Adipose tissue (tissue), 3 donors: ENCODE results near the gene NFAM1. TPM values are rescaled to one million over a fixed set of nuclear protein-coding genes. Genes with fewer than 3 reads are reported as not detected.

ENCODE experiments used
- H3K27ac ChIP-seq: one replicate; pipeline ENCODE4 v1.5.1; 2013; ENCODE audit warnings: low read depth, low read length
- whole genome bisulfite sequencing, 3 donors: extraction: QIAGEN DNeasy Blood & Tissue Kit; methylation state at CpG; one replicate each; pipeline ENCODE4 v1.1.7; 2013; 5-methylcytosine and 5-hydroxymethylcytosine counted together
- polyA plus RNA-seq, 3 donors: library from polyadenylated mRNA; stranded (reverse); fragments of 200-250 nt; gene quantifications; one replicate each; pipeline ENCODE4 v1.2.3, GENCODE V29; 2013
- donor health status: healthy with polysubstance abuse.
- donor health status: Bipolar disorder and iron deficiency.
- donor health status: healthy.

NFAM1 gene
- polyA plus RNA-seq, 3 donors: 0.32 to 4.4 (median 3.8) TPM

DNA sequence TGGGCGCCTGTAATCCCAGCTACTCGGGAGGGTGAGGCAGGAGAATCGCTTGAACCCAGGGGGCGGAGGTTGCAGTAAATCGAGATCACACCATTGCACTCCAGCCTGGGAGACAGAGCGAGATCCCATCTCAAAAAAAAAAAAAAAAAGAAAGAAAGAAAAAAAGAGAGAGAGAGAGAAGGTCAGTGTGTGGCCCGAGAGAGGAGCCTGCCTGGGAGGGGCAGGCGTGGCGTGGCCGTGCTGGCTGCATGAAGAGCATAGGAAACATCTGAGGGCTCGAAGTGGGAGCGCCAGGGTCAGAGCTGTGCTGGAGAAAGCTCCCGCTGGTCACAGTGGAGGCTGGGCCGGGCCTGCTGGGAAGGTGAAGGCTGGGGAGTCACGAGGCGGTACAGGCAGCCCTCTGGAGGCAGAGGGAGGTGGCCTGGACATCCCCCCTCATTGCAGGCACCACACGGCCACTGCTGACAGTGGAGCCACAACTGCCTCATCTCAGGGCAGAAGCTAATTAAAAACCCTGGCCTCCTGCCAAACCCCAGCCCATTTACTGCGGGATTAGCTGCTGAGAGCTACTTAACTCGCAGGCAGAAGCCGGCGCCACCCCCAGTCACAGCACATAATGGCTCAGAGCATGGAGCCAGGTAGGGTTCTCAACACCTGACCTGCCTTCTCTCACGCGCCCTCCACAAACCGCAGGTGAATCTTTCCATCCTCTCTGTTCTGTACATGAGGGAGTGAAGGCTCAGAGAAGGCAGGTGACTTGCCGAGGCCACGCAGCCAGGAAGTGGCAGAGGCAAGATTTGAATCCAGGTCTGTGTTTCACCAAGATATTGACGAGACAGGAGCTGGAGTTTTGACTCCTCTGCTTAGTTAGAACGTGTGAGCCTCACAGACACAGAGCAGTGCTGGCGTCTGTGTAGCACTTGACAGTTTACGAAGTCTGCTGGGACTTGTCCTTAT, 32.6 kb downstream of the NFAM1 start:
- H3K27ac ChIP-seq: no peak overlapping the region
- 66 to 69% (median 67%) methylated on average over 30 of the region's 30 CpGs for WGBS, 3 donors

DNA sequence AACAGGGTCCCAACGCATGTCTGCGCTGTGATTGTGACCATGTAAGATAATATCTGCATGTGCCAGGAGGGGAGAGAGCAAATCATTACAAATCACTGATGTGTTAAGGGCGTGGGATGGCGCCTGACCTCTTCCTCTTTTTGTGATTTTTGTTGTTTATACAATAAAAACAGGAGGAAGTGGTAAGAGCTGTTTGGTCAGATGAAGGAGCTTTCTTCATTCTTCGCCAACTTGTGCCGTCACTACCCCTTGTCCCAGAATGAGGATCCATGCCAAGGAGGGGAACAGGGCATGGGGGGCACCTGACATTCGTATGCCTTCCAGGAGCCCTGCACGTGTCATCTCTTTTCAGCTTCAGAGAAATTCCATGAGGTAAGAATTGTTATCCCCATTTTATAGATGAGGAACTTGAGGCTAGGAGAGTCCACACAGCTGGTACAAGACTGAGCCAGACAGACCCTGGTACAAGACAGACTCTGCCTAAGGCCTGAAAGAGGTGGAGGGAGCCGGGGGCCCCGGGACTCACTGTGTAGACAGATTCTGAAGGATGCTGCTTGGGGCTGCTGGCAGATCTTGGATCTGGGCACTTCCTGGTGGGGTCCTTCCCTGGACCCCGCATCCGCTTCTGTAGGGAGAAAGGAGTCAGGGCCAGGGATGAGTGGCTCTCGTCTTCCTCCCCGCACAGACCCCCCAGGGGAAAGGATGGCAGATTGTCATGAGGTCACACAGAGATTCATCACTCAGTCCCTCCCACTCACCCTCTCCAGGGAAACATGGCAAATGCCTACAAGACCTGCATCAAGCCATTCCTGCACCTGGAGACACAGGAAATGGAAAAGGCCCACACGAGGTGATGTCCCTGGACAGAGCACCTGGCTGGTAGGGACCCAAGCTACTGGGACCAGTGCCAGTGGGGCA, 34.6 kb downstream of the NFAM1 start:
- H3K27ac ChIP-seq: peak overlapping the region; percentile 7
- 55 to 62% (median 61%) methylated on average over 13 to 15 of the region's 15 CpGs for WGBS, 3 donors

DNA sequence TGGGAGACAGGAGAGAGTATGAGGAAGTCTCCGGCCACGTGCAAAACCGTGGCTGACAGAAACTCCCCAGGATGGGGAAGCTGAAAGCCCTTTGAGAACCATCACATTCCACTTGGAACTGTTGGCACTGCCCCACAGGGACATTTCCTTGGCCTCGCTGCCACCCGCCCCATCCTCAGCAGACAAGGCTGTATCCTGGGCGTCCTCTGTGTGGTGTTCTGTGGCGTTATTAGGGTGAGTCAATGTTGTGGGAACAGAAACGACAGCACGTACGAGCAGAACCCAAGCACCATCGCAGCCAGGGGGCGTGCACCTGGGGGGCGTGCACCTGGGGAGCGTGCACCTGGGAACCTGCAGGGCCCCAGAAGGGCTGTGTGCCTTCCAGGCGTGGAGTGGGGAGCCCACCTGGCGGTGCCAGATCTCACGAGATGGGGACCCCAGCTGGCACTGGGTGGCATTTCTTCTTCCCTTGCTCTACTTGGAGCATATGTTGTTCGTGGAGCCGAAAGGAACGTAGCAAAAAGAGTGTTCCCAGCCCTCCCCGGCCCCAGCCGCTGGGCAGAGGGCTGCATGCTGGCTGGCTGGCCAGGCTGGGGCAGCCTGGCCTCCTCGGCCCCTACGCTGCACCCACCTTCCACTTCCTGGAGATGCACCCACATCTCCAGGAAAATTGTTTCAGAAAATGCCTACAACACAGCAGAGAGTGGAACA, 35.4 kb downstream of the NFAM1 start:
- no peak overlapping the region for H3K27ac ChIP-seq
- WGBS, 3 donors: 53 to 63% (median 55%) methylated on average over 24 of the region's 24 CpGs

DNA sequence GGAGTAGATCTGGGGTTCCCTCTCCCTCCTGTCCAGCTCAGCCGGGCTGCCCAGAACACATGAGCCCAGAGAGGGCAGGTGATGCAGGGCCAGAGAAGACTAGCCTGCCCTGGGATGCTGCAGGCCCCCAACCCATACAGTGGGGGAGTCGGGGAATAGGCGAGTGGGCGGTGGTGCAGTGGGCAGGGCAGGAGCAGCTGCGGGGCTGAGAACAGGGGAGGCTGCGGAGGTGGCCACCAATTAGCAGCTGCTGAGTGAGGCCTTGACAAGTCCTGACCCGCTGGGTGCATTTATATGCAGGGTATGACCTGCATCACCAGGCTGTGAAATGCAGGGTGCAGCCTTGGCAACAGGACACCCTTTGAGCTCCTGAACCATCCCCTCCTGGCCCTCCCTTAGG, 43.1 kb downstream of the NFAM1 start:
- H3K27ac ChIP-seq: no peak overlapping the region
- WGBS, 3 donors: 83 to 93% (median 85%) methylated on average over 6 to 7 of the region's 7 CpGs

DNA sequence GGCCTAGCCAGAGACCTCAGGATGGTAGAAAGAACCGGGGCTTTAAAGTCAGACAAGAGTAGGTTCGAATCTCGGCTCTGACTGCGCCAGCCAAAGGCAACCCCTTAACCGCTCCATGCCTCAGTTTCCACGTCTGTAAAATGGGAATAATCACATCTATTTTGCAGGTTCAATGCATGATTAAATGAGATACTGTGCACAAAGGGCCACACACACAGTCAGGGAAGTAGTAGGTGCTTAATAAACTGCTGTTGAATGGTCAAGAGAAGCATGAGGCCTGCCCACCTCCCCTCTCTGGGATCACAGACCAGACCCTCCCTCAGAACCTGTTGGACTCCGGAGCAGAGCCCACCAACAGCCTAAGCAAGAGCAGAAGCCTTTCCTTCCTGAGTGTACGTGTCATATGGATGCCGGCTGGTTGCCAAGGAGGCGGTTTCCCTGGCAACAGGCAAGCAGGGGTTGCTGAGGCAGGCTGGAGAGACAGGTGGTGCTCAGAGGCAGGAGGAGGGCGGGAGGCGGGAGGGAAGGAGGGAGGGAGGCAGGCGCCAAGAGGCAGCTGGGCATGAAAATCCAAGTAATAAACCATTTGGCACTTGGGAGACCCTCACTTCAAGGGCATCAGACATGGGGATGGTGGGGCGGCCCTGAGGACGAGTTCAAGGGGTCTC, 43.9 kb downstream of the NFAM1 start:
- no peak overlapping the region for H3K27ac ChIP-seq
- 78 to 82% (median 81%) methylated on average over 15 of the region's 15 CpGs for WGBS, 3 donors

DNA sequence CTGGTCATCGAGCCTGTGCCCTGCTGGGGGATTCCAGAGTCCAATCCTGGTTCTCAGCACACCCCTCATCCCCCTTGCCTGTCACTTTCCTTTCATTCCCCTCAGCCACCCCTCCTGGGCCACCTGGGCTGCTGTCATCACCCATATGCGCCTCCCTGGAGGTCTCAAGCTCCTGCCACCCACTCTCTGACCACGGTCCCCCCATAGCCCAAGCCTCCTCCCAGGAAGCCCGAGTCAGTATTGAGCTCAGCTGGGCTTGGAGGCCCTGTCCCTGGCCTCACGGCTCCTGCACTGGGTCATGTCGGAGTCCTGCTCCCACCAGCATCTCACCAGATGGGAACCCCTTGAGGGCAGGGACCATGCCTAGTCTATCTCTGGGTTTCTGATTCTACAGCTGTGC, 44.6 kb downstream of the NFAM1 start:
- 82 to 83% (median 82%) methylated on average over 6 of the region's 6 CpGs for WGBS, 3 donors
- no peak overlapping the region for H3K27ac ChIP-seq

DNA sequence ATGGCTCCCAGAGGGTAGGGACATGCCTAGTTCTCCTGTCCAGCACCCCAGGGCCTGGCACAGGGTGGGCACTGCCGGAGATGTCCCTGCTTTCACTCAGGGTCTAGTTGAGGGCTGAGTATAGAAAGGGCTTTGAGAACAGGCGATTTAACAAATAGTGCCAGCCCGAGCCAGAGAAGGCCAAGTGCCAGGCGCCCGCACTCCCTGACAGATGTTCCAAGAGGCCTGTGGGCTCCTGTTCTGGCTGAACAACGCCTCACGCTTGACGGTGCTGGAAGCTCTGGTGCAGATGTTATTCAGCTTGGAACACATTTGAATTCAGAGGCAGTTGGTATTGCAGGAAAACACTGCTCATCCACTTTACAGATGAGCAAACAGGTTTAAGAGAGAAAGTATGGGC, 46.5 kb downstream of the NFAM1 start:
- no peak overlapping the region for H3K27ac ChIP-seq
- 80 to 92% (median 91%) methylated on average over 8 of the region's 8 CpGs for WGBS, 3 donors

DNA sequence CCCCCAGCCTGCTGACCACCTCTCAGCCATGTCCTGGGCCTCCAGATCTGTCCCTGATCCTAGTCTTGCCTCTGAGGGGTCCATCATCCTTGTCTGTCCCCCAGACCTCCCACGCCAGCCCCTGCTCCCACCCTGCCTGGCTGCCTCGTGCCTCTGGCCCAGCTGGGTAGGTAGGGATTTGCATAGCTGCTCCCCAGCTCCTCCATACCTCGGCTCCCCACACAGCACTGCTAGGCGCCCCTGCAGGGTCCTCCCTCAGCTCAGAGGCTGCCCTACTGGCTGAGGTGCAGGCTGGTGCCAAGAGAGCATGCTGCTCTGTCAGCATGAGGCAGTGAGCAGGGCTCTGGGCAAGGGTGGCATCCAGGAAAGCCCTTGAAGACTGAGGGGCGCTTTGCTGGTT, 47.7 kb downstream of the NFAM1 start:
- WGBS, 3 donors: 85 to 89% (median 87%) methylated on average over 5 of the region's 5 CpGs

DNA sequence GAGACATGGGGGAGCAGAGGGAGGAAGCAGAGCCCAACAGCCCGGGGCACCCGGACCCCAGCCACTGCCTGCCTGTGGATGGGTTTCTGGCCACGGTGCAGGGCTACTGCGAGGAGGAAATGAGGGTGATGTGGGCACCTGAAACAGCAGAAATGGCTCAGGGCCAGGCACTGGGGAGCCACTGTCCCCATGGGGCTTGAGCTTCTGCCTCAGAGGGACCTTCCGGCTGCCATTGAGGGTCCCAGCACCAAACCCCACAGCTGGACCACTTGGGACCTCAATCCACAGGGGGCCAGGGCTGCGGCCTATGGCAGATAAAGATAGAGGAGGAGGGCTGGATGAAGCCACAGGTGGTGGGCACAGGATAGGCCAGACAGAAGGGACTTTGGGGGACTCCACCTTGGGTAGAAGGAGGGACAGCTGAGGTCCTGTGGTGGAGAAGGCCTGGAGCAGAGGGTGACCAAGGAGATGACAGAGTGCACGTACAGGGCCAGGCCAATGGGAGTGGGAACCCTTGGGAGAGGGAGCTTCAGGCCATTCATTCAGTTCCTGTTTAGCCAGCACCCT, 48.3 kb downstream of the NFAM1 start:
- 89 to 96% (median 91%) methylated on average over 6 to 7 of the region's 7 CpGs for WGBS, 3 donors
- H3K27ac ChIP-seq: no peak overlapping the region

More for the DNA sequence above, 47.7 kb downstream of the NFAM1 start:
- H3K27ac ChIP-seq: no peak overlapping the region

DNA sequence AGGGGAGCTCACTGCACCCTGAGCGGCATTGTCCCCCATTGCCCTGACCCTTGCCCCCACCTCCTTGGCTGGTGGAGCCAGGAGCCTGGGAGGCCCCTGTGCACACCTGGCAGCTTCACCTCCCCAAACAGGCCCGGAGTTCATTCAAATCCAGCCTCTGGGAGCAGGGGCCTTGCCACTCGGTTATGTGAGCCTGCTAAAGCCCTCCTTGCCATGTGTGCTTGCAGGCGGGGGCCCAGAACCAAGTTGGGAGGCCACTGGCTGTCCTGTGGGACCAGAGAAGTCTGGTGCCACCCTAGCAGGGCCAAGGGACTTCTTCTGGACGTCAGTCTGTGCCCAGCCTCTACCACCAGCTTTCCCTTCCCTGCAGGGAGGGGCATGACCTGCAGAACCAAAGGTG, 48.9 kb downstream of the NFAM1 start:
- WGBS, 3 donors: 81 to 87% (median 86%) methylated on average over 5 of the region's 5 CpGs

DNA sequence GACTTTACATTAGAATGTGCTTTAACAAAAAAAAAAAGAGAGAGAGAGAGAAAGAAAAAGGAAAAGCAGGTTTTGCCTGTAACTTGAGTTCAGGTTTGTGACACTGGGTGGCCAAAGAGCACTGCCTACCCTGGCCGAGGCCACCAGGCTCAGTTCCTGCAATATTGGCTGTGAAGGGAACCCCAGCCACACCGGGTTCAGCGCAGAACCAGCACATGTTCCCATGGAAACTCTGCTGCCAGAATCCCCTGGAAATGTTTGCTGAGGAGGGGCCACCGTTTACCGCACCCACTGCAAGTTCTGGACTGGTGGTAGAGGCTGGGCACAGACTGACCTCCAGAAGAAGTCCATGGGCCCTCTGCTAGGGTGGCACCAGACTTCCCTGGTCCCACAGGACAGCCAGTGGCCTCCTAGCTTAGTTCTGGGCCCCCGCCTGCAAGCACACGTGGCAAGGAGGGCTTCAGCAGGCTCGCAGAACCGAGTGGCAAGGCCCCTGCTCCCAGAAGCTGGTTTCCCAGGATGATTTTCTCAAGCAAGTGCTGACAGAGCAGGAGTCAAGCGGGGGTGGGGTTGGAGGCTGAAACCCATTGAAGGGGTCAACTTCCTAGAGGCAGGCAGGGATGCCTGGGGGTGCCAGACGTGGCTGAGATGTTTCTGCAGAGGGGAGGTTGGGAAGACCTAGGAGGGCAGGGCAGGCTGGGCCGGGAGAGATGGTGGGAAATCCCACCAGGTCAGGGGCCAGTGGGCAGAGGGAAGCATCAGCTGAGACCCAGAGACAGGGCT, 51.2 kb downstream of the NFAM1 start:
- 71 to 86% (median 83%) methylated on average over 12 of the region's 12 CpGs for WGBS, 3 donors
- H3K27ac ChIP-seq: no peak overlapping the region

More for the DNA sequence above, 48.9 kb downstream of the NFAM1 start:
- no peak overlapping the region for H3K27ac ChIP-seq

DNA sequence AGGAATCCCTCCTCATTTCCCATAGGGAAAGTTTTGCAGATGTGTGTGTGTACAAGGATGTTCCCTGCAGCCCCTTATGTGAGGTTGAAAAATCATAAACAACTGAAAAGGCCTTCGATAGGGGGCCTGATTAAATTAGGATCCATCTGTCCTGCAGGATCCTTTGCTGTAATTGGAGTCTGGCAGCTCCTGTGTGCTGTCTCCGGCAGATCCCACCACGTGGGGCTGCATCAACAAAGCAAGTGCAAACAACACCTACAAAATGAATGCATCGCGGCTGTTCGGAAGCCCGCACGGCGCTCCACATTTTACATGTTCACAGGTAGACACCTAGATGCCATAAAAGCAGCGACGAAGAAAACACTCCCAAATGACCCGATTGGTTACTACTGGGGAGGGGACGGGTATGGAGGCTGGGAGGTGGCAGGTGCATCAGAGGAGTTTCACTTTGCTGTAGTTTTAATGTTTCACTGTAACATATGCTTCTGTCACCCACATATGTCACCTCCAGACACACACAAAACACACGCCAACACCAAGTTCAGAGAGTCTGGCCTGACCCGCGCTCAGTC, 52.2 kb downstream of the NFAM1 start:
- no peak overlapping the region for H3K27ac ChIP-seq
- WGBS, 3 donors: 80 to 93% (median 91%) methylated on average over 16 of the region's 16 CpGs

DNA sequence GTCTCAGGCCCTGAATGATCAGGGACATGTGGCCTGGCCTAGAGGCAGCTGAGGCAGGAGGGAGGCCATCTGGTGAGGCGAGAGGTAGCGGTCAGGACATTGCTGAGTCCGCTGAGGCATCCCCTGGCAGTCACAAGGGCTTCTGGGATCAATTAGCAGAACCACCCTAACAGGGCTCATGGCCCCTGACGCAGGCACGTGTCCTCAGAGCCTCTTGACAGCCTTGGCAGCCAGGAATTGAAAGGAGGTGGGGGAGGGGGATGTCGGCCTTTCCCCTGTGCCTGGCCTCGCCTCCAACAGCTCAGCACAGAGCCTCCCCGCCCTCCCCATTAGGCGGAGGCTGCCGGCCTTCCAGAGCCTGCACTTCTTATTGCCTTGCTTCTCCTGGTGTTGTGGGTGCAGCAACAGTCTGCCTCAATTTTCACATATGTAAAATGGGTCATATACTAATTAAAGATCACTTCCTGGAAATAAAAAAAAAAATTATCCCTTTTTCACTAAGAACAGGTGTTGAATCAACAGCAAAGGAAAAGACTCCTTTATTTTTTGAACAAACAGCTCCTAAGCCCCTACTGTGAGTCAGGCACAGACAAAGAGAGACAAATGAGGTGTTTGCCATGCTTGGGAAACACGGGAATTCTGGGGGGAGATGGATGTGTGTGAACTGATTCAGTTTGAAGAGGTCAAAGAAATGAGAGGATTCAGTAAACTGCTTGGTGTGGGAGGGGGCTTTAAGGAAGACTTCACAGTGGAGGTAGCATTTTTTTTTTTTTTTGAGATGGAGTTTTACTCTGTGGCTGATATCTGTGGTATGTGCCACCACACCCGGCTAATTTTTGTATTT, 55.3 kb downstream of the NFAM1 start:
- H3K27ac ChIP-seq: no peak overlapping the region
- 44 to 47% (median 45%) methylated on average over 12 of the region's 12 CpGs for whole genome bisulfite sequencing, 3 donors

DNA sequence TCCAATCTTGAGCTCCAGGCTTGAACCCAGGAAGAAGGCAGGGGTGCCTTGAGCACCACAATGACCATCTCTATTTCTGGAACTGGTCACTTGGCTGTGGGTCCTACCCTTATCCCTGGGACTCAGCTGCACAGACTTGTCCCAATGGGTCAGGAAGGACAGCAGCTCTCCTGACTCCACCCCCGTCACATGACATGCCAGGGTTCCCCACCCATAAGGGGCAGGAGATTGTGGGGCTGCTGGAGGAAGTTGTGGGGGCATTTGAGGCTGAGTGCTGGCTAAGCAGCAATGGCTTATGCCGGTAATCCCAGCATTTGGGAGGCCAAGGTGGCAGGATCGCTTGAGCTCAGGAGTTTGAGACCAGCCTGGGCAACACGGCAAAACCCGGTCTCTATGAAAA, 56.2 kb downstream of the NFAM1 start:
- H3K27ac ChIP-seq: no peak overlapping the region
- WGBS, 3 donors: 59 to 64% (median 61%) methylated on average over 5 of the region's 5 CpGs

DNA sequence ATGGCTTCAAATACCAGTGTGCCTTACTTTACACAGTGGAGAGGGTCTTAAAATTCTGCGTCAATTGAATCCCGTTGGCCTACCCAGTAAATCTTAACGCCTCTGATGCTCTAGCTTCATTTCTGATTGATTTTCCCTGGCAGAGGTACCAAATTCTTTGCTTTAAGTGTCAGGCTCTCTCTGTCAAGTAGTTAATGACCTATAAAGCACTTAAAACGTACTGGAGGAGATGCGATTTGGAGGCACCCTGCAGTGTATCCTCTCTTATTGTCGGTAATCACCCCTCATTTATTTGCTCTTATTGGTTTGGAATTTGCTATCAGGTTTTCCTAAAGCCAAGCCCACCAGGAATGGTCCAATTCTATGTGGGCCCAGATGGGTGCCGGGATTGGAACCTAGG, 59.2 kb downstream of the NFAM1 start:
- H3K27ac ChIP-seq: no peak overlapping the region
- WGBS, 3 donors: 85 to 93% (median 92%) methylated on average over 7 of the region's 7 CpGs

DNA sequence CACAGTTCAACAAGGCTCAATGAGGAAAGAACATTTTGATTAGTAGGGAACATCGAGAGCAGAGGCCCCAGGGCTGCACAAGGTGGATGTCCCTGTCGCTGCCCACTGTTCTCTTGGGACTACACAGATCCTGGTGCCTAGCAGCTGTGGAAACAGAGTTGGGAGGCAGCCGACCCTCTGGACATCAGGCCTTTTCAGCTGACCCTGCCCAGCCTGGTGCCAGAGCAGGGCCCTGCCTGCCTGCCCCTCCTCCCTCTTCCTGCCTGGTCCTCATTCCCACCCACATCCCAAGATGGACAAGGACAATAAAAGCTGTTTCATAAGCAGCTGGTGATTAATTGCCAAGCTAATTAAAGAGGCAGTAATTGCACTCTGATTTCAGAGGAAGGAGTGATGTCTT, 60.7 kb downstream of the NFAM1 start:
- WGBS, 3 donors: 58 to 71% (median 63%) methylated on average over 3 of the region's 3 CpGs

More for the DNA sequence above, 60.7 kb downstream of the NFAM1 start:
- H3K27ac ChIP-seq: no peak overlapping the region
